Activated CD4-positive, alpha-beta memory T cell treated with anti-CD3 and anti-CD28 coated beads for 36 hours (primary cell): ENCODE measurements around the gene DGCR6. TPM values are rescaled to one million over a fixed set of nuclear protein-coding genes. Genes with fewer than 3 reads are reported as not detected.
"Not testable (repeated sequence)": the region's sequence is repeated elsewhere in the genome, so short reads cannot be mapped to it uniquely, and the experiment has no call there.

Experiments used
- CTCF ChIA-PET: fragments of 350-600 bp; sonication (Branson Sonifier 250); formaldehyde crosslinking; loops from one replicate; lab custom pipeline; 2021; ENCODE audit warnings: antibody characterized with exemption, inconsistent platforms; lab: Charles Lee
- POLR2A ChIA-PET: fragments of 350-600 bp; sonication (Branson Sonifier 250); formaldehyde crosslinking; loops from one replicate; lab custom pipeline; 2021; ENCODE audit warnings: antibody characterized with exemption; lab: Charles Lee
- DNase-seq: peaks from one replicate; pipeline ENCODE4 v3.0.0-alpha.2; 2020
- H3K27ac Mint-ChIP-seq: one replicate; pipeline ENCODE4 v1.8.0; 2021; ENCODE audit warnings: mixed read lengths
- H3K27me3 Mint-ChIP-seq: one replicate; pipeline ENCODE4 v1.8.0; 2021; ENCODE audit warnings: mixed read lengths
- H3K36me3 Mint-ChIP-seq: one replicate; pipeline ENCODE4 v1.8.0; 2021; ENCODE audit warnings: mixed read lengths
- H3K4me1 Mint-ChIP-seq: one replicate; pipeline ENCODE4 v1.8.0; 2021; ENCODE audit warnings: low read depth, mixed read lengths
- H3K4me3 Mint-ChIP-seq: one replicate; pipeline ENCODE4 v1.8.0; 2021; ENCODE audit warnings: mild to moderate bottlenecking, mixed read lengths
- H3K9me3 Mint-ChIP-seq: one replicate; pipeline ENCODE4 v1.8.0; 2021; ENCODE audit warnings: mixed read lengths
- intact Hi-C: fragments of 100-400 bp; cut with micrococcal nuclease; formaldehyde crosslinking; loops from one replicate; pipeline ENCODE4 v1.15.1; 2023
- total RNA-seq, 2 experiments: library from RNA; stranded (reverse); gene quantifications; one replicate each; pipeline ENCODE4 v1.2.3, GENCODE V29; 2021

Gene DGCR6
- total RNA-seq, 2 experiments from 2014 or later = 0.80 to 0.95 TPM

DNA sequence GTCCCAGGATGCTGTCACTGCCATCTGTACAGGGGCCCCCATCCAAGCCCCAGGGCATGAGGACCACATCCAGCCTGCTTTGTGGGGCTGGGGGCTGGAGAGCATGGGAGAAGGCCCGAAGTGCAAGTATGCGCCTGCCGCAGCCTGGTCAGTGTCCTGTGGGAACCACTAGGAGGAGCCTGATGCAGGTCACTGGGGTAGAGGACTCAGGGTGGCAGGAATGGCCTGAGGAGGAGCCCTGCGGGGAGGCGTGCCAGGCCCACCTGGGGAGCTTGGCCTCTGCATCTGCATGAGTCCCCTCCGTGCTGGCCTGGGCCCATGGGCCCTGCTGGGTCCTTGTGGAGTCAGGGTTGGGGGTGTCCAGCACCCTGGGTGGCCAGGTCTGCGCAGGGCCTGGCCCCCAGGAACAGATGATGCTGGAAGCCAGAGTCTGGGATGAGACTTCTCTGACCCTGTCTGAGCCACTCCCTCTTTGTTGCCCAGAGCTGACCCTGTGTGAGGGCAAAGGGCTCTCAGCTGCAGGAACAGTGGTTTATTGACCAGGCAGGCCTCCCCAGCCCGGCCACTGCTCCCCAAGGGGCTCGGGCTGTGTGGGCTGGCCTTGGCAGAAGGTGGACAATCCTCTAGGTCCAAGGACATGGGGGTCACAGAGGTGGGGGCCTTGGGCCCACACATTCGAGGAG lies 6.3 kb downstream of the DGCR6 start:
- H3K36me3 Mint-ChIP-seq, H3K9me3 Mint-ChIP-seq, POLR2A ChIA-PET, H3K27me3 Mint-ChIP-seq, CTCF ChIA-PET, intact Hi-C loops, DNase-seq, H3K27ac Mint-ChIP-seq, H3K4me1 Mint-ChIP-seq, H3K4me3 Mint-ChIP-seq: not testable (repeated sequence)

DNA sequence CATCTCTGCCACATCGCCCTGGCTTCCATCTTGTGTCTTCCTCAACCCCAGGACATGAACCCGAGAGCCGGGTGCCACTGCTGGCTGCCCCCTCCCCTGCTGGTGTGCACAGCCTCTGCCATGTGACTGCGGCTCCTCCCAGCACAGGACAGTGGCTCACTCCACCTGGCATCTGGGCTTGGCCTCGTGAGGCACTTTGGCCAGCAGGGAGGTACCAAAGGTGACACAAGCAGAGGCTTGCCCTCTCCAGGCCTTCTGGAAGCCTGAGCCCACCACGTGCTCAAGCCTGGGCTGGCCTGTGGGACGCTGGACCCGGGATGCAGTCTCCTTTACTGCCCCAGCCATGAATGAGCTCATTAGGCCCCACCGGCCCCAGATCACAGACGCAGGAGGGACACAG lies 8.4 kb downstream of the DGCR6 start:
- H3K4me3 Mint-ChIP-seq = not testable (repeated sequence)

DNA sequence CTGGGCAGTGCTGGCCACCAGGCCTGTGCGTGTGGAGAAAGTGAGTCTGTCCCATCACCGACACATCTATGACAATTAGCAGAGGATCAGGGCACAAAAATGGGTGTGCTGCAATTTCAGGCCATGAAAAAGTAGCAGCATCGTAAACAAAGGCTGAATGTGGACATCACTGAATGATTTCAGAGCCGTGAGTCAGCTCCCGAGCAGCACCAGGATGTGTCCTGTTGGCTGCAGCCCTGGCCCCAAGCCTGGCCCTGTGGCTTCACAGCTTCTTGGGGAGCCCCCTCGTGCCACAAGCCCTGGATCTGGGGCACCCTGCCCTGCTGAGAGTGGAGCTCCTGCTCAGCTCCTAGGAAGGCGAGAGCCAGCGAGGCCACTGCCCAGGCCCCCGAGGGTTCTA lies 9.4 kb downstream of the DGCR6 start:
- H3K4me1 Mint-ChIP-seq, CTCF ChIA-PET, H3K27me3 Mint-ChIP-seq, intact Hi-C loops, H3K27ac Mint-ChIP-seq, H3K36me3 Mint-ChIP-seq, POLR2A ChIA-PET, DNase-seq, H3K9me3 Mint-ChIP-seq, H3K4me3 Mint-ChIP-seq: not testable (repeated sequence)

More for the DNA sequence above, 8.4 kb downstream of the DGCR6 start:
- POLR2A ChIA-PET, H3K27ac Mint-ChIP-seq, H3K27me3 Mint-ChIP-seq, H3K9me3 Mint-ChIP-seq, intact Hi-C loops, H3K36me3 Mint-ChIP-seq, CTCF ChIA-PET, H3K4me1 Mint-ChIP-seq, DNase-seq: not testable (repeated sequence)

DNA sequence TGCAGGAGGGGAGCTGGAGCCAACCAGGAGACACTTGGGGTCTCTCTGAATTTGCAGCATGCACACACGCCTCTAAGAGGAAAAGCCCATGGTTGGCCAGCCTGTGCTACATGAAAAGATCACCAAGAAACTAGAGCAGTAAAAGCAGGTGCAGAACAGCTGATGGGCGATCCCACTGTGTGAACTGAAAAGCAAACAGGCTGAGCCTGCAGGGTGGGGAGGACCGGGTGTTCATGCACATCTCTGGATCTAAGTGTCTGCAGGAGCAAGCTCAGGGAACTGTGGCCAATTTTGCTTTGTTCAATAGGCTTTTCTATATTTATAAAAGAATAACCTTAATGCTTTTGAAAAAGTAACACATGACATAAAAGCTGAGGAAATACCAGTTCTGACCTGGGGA lies 11.7 kb downstream of the DGCR6 start:
- DNase-seq, H3K27me3 Mint-ChIP-seq, H3K36me3 Mint-ChIP-seq, H3K4me1 Mint-ChIP-seq, H3K4me3 Mint-ChIP-seq, CTCF ChIA-PET, H3K27ac Mint-ChIP-seq, intact Hi-C loops, POLR2A ChIA-PET, H3K9me3 Mint-ChIP-seq: not testable (repeated sequence)

DNA sequence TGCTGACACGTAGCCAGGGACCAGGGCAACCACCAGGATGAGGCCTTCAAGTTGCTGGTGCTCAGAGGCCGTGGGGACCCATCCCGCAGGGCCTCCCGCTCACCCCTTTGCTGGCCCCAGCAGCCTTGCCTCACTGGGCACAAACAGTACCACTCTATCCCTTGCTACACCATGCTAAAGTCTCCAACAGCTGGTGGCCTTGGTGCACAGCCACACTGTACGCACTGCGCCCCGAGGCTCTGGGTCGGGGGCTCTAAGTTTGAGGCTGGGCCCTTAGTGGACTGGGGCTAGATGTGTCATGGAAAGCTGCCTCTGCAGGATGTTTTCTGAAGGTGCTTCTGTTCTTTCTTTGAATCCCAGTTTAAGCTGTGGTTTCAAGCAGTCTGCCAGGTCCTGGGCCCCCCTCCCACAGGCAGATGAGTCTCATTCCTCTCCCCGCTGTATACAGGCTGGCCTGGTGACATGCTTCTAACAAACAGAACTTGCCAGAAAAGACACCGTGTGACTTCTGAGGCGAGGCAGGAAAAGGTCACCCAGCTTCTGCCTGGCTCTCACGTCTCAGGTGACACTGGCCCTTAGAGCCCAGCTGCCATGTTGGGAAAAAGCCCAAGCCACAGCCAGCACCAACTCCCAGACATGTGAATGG lies 14.3 kb downstream of the DGCR6 start:
- H3K27me3 Mint-ChIP-seq, H3K4me1 Mint-ChIP-seq, CTCF ChIA-PET, H3K9me3 Mint-ChIP-seq, intact Hi-C loops, H3K27ac Mint-ChIP-seq, H3K4me3 Mint-ChIP-seq, H3K36me3 Mint-ChIP-seq, DNase-seq, POLR2A ChIA-PET: not testable (repeated sequence)

DNA sequence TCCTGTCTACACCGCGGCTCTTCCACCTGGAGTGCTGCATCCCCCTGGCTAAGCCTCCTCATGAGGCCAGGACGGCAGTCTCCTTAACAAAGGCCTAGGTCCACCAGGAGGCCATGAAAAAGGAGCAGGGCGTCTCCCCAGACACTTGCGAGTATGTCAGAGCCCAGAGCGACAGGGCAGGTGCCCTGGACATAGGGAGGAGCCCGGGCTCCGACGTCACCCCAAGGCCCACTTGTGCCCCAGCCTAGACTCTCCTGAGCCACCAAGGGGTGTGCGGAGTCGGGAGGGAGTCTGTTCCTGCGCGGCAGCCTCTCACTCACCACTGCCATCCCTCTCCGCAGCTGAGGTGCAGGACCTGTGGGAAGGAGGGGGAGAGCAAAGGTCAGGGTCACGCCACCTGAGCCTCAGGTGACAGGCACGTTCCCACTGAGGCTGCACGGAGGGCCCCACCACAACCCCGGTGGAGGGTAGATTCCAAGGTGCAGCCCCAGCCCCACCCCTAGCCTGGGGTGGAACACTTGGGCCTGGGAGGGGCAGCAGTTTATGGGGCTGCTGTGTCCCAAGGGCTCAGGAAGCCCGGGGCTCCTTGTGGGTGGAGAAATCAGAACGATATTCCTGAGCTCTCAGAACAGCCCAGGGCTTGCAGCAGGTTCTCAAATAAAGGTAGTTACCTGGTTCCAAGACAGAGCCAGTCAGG lies 19.4 kb downstream of the DGCR6 start:
- Mint-ChIP-seq H3K4me3 (no peak overlapping the region), H3K27ac (no peak overlapping the region), H3K36me3 (no peaks in the 10 kb centered on the region), H3K27me3 (no peaks in the 10 kb centered on the region), H3K4me1 (no peaks in the 10 kb centered on the region), H3K9me3 (no peaks in the 10 kb centered on the region)
- ChIA-PET POLR2A (no interaction called here), CTCF (no interaction called here)
- intact Hi-C loops = no loop called here
- no peak for DNase-seq

DNA sequence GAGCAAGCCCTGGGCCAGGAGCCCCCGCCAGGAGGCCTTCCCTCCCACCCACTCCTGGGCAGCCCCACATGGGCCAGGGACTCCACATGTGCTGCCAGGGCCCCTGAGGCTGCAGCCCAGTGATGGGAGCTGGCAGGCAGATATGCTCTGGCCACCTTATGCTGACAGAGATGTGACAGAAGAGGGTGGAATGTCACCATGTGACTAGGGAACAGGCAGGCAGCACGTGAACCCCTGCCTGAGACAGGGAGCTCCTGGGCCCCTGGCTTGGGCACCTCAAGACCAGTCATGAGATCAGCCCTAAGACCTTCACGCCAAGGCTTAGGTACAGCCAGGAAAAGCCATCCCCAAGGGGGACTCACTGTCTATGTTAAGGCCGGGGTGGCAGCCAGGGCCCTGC lies 20.9 kb downstream of the DGCR6 start:
- Mint-ChIP-seq H3K4me1 (no peaks in the 10 kb centered on the region), H3K9me3 (no peaks in the 10 kb centered on the region), H3K36me3 (no peaks in the 10 kb centered on the region), H3K27ac (no peak overlapping the region), H3K4me3 (no peak overlapping the region), H3K27me3 (no peaks in the 10 kb centered on the region)
- ChIA-PET POLR2A (no interaction called here), CTCF (no interaction called here)
- no peak for DNase-seq
- intact Hi-C loops = no loop called here

DNA sequence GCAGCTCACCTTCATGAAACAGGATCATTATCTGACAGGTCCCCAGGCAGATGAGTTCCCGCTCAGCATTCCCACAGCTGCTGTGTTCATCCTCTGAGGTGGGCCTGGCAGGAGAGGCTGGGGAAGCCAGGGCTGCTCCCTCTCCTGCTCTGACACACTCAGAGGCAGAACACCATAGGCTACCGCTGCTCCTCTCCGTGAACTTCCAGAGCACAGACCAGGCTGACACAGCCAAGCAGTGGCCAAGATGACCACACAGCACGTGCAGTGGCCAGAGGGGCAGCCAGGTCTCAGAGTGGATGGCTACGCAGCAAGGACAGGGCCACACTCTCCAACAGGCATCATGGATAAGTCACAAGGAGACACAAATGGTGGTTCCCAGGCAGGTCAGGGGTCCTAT lies 21.5 kb downstream of the DGCR6 start:
- Mint-ChIP-seq H3K9me3 (no peaks in the 10 kb centered on the region), H3K27ac (no peak overlapping the region), H3K36me3 (no peaks in the 10 kb centered on the region), H3K4me1 (no peaks in the 10 kb centered on the region), H3K4me3 (no peak overlapping the region), H3K27me3 (no peaks in the 10 kb centered on the region)
- intact Hi-C loops = no loop called here
- ChIA-PET POLR2A (no interaction called here), CTCF (no interaction called here)
- no peak for DNase-seq

DNA sequence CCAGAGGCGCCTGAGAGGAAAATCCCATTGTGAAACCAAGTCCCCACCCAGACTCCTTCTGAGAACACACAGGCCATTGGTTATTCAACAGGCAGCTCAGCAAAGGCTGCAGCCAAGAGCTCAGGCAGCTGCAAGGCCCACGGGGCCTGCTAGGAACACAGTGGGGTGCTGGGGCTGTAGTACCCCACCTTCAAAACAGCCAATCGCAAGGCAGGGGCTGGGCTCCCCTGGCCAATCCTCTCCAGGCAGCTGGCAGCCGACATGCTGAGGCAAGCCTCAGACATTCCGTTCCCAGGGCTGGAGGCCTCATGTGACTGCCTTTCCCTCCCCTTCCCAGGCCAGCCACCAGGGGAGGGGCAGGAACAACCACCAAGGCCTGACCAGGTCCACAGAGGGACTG lies 23.3 kb downstream of the DGCR6 start:
- H3K27ac Mint-ChIP-seq = no peak overlapping the region
- H3K4me3 Mint-ChIP-seq = no peak overlapping the region
- CTCF ChIA-PET = no interaction called here
- intact Hi-C loops = no loop called here
- no peaks in the 10 kb centered on the region for H3K4me1 Mint-ChIP-seq
- H3K36me3 Mint-ChIP-seq = no peaks in the 10 kb centered on the region
- POLR2A ChIA-PET = no interaction called here
- no peaks in the 10 kb centered on the region for H3K9me3 Mint-ChIP-seq
- no peak for DNase-seq
- H3K27me3 Mint-ChIP-seq = no peaks in the 10 kb centered on the region

DNA sequence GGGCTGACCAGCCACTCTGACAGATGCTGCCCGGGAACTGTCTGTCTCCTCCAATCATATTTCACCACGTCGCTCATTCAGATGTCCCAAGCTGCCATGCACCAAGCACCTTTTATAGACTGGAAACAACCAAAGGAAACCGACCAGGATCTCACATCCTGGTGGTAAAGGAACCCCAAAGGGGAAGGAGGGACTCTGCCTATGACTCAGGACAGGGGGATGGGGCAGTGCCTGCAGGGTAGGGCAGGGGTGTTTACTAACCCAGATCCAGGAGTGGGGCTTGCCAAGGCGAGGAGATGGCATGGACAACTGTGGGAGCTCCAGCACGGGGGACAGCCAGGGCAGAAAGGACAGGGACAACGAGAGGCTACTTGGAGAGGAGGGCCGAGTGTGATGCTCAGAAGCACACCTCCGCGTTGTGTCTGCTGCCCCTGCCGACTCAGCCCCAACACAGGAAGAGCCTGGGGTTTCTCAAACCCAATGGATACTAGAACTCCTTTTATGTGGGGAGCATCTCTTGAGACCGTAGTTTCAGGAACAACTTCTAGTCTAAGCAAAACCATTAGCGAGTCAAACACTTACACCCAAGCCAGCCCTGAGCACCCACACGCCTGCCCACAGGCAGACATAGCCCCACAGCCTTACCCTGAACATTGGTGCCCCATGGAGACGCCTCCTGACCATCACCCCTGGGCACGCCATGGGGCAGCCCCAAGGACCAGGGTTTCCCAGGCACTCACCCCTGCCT lies 26.0 kb downstream of the DGCR6 start:
- H3K27me3 Mint-ChIP-seq = no peaks in the 10 kb centered on the region
- intact Hi-C loops = no loop called here
- DNase-seq = no peak
- H3K36me3 Mint-ChIP-seq = no peaks in the 10 kb centered on the region
- no peaks in the 10 kb centered on the region for H3K9me3 Mint-ChIP-seq
- POLR2A ChIA-PET = no interaction called here
- H3K4me3 Mint-ChIP-seq = no peak overlapping the region
- CTCF ChIA-PET = no interaction called here
- H3K27ac Mint-ChIP-seq = no peak overlapping the region
- no peaks in the 10 kb centered on the region for H3K4me1 Mint-ChIP-seq

DNA sequence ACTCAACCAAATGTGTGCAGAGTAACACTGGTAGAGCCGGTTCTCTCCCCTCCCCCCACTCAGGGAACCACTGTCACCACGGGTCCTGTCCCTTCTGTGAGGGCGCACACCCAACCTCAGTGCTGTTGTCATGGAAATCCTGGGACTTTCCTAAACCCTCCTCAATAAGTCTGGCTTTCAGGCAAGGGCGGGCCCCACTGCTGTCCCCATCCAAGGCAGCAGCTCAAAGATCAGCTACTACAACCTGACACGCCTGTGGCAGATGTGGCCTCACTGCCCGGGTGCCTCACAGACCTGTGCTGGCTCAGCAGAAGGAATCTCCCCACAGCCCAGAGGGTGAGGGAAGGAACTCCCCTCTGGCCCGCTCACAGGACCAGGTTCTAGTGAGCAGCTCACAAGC lies 27.8 kb downstream of the DGCR6 start:
- no peak overlapping the region for H3K27ac Mint-ChIP-seq
- POLR2A ChIA-PET = no interaction called here
- intact Hi-C loops = no loop called here
- no peaks in the 10 kb centered on the region for H3K27me3 Mint-ChIP-seq
- H3K9me3 Mint-ChIP-seq = no peaks in the 10 kb centered on the region
- no peaks in the 10 kb centered on the region for H3K36me3 Mint-ChIP-seq
- CTCF ChIA-PET = no interaction called here
- no peaks in the 10 kb centered on the region for H3K4me1 Mint-ChIP-seq
- no peak for DNase-seq
- H3K4me3 Mint-ChIP-seq = no peak overlapping the region

DNA sequence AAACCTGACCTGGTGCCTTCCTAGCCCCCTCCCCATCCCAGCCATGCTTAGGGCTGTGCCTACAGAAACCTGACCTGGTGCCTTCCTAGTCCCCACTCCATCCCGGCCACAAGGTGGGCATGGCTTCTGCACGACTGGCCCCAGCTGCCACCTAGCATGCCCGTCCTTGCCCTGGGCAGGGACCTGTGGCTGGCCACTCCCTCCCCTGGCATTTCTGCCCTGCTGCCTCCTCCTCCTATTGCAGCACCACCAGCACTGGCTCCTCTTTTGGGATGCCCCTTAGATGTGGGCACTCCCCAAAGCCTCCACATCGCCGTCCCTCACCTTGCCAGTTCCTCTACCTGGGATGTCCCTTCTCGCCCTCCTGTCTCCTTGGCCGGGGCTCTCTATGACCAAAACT lies 28.6 kb downstream of the DGCR6 start:
- DNase-seq, CTCF ChIA-PET, intact Hi-C loops, H3K4me1 Mint-ChIP-seq, H3K27me3 Mint-ChIP-seq, POLR2A ChIA-PET, H3K36me3 Mint-ChIP-seq, H3K9me3 Mint-ChIP-seq, H3K4me3 Mint-ChIP-seq, H3K27ac Mint-ChIP-seq: not testable (repeated sequence)
